ENCODE measurements around the gene C1RL.

The C1RL gene

DNA sequence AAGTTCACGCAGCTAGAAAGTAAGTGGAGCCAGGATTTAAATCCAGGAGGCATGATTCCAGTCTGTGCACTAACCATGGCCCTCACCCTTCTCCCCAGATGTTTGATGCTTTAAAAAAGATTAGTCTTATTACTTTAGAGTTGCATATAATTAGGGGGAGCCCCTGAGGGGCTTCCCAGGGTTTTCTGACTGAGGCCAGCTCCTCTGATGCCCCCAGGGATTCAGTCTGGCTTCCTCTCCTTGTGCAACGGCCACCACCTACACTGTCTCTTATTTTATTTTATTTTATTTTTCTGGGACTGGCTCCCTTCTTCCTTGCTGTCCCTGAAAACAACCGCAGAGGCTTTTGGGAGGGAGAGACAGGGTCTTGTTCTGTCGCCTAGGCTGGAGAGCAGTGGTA, 43.8 kb upstream of the C1RL start:
- no peak overlapping the region for H3K4me3 ChIP-seq (ENCODE audit: low read depth, low read length)
- DNase-seq (ENCODE audit: low read depth), result no peak
- TF ChIP-seq, protein P1, sequence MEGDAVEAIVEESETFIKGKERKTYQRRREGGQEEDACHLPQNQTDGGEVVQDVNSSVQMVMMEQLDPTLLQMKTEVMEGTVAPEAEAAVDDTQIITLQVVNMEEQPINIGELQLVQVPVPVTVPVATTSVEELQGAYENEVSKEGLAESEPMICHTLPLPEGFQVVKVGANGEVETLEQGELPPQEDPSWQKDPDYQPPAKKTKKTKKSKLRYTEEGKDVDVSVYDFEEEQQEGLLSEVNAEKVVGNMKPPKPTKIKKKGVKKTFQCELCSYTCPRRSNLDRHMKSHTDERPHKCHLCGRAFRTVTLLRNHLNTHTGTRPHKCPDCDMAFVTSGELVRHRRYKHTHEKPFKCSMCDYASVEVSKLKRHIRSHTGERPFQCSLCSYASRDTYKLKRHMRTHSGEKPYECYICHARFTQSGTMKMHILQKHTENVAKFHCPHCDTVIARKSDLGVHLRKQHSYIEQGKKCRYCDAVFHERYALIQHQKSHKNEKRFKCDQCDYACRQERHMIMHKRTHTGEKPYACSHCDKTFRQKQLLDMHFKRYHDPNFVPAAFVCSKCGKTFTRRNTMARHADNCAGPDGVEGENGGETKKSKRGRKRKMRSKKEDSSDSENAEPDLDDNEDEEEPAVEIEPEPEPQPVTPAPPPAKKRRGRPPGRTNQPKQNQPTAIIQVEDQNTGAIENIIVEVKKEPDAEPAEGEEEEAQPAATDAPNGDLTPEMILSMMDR (IDR thresholded peaks at IDR 0.05; ENCODE audit: low read depth, low read length, missing control alignments), result no peak

DNA sequence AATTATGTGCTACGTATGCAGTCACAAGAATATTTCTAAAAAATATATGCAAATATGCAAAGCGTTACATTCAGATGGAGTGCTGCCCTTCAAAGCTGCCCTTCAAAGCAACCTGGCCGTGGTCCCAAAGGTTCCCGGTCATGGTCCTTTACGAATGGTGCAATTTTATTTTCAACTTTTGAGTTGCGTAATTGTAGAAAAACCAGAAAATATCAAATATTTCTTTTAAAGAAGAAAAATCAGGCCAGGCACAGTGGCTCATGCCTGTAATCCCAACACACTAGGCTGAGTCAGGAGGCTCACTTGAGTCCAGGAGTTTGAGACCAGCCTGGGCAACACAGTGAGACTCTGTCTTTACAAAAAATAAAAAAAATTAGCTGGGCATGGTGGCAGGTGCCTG, 42.5 kb upstream of the C1RL start:
- TF ChIP-seq, protein P1 (IDR thresholded peaks at IDR 0.05; ENCODE audit: low read depth, low read length, missing control alignments), result no peak
- DNase-seq (ENCODE audit: low read depth), result no peak
- no peak overlapping the region for H3K4me3 ChIP-seq (ENCODE audit: low read depth, low read length)

DNA sequence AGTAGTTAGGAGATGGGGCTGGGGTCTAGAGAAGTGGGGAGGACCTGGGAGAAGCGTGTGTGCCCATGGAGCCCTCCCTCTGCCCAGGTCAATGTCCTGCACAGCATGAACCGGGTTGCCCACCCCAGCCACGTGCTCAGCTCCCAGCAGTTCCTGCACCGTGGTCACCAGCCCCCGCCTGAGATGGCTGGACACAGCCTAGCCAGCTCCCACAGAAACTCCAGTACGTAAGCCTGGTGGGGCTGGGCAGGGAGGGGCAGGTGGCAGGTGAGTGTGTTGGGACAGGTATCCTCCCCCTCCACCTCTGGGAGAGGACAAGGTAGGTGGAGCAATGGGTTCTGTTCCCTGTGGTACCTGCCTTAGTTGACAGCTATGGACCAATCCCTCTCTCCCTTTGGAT, 41.8 kb upstream of the C1RL start:
- no peak overlapping the region for H3K4me3 ChIP-seq (ENCODE audit: low read depth, low read length)

DNA sequence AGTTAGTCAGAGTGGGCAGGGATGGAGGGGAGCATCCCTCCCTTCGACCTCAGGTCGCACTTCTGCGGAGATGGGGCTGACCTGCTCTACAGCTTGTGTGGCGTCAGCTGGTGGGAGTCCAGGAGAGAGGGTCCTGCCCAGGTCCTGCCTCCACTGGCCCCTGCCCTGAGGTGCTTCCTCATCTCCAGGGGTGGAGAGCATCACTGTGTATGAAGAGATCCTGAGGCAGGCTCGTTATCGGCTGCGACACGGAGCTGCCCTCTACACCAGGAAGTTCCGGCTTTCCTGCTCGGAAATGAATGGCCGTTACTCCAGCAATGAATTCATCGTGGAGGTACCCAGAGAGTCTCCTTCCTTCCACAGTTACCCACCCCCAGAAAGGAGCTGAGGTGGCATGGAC, 41.3 kb upstream of the C1RL start:
- no peak overlapping the region for H3K4me3 ChIP-seq (ENCODE audit: low read depth, low read length)
- no peak for DNase-seq (ENCODE audit: low read depth)
- TF ChIP-seq, protein P1 (IDR thresholded peaks at IDR 0.05; ENCODE audit: low read depth, low read length, missing control alignments), result no peak

More for the DNA sequence above, 41.8 kb upstream of the C1RL start:
- TF ChIP-seq, protein P1 (IDR thresholded peaks at IDR 0.05; ENCODE audit: low read depth, low read length, missing control alignments), result no peak
- no peak for DNase-seq (ENCODE audit: low read depth)

DNA sequence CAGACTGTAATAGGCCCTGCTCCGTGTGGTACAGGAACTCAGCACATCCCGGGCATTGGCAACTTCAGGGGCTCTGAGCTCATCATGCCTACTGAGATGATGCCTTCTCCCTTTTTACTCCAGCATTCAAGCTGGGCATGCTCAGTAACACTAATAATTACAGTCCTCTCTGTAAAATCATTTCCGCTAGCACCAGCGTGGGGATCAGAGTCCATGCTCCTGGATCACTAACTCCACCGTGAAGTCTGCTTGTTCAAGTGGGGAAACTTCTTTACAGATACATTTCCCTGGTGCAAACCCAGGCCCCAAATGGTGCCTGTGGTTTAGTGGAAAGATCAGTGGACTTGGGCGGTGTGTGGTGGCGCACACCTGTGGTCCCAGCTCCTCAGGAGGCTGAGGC, 37.9 kb upstream of the C1RL start:
- TF ChIP-seq, protein P1 (IDR thresholded peaks at IDR 0.05; ENCODE audit: low read depth, low read length, missing control alignments), result no peak
- no peak for DNase-seq (ENCODE audit: low read depth)
- H3K4me3 ChIP-seq (ENCODE audit: low read depth, low read length), result no peak overlapping the region

DNA sequence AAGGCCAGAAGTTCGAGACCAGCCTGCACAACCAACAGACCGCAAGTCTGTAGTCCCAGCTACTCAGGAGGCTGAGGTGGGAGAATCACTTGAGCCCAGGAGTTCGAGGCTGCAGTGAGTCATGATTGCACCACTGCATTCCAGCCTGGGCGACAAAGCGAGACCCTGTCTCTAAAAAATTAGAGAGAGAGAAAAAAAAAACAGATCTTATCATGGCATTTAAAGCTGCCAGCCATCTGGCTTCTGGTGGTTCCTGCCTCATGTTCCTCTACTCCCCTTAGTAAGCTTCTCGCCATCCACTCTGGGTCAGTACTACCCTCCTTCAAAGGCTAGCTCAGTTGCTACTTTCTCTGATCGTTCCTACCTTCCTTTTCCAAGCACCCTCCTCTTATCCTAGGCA, 37.2 kb upstream of the C1RL start:
- TF ChIP-seq, protein P1 (IDR thresholded peaks at IDR 0.05; ENCODE audit: low read depth, low read length, missing control alignments), result no peak
- no peak for DNase-seq (ENCODE audit: low read depth)
- no peak overlapping the region for H3K4me3 ChIP-seq (ENCODE audit: low read depth, low read length)

DNA sequence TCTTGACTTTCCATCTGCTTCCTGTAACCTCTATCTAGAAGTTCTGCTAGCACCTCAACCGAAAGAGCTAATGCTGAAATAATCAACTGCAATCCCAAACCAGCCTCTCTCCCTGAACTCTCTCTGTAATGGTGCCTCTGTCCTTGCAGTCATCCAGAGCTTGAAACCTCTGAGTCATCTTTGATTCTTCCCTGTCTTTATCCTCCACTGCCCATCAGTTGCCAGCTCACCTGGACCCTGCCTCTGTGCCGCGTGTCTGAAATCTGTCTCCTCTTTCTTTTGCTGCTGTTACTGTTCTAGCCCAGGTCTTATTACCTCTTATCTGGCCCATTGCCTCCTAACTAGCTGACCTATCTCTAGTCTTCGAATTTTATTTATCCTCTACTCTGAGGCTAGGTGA, 36.7 kb upstream of the C1RL start:
- TF ChIP-seq, protein P1 (IDR thresholded peaks at IDR 0.05; ENCODE audit: low read depth, low read length, missing control alignments), result no peak
- H3K4me3 ChIP-seq (ENCODE audit: low read depth, low read length), result no peak overlapping the region
- DNase-seq (ENCODE audit: low read depth), result no peak

Data from GM12864 (cell line).